ENCODE results near the gene AXDND1.

The AXDND1 gene

DNA sequence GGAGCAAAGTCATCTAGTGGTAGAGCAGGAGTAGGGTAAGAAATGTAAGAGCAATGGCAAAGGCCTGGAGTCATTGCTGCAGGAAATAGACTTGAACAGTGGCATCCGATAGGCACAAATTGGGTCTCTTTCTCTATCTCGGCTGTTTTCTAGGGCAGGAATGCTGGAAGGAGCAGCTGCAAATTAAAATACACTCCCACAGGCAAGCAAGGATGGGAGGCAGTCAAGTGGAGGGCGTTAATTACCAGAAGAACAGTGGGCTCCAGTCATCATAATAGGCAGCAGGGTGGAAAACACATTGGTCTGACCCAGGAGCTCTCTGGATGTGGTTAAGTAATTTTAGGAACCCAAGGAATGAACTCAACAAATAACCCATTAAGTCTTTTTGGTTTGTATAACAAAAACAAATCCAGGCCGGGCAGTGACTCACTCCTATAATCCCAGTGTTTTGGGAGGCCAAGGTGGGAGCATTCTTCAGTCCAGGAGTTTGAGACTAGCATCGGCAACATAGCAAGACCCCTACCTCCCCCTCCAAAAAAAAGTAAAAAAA lies 218.1 kb downstream of the AXDND1 start:
- DNase-seq (ENCODE audit: low spot score) = no peak

GRCh38 chr1:179586107-179586823 lies 220.5 kb downstream of the AXDND1 start:
- DNase-seq (ENCODE audit: low spot score) = peak; percentile 36

DNA sequence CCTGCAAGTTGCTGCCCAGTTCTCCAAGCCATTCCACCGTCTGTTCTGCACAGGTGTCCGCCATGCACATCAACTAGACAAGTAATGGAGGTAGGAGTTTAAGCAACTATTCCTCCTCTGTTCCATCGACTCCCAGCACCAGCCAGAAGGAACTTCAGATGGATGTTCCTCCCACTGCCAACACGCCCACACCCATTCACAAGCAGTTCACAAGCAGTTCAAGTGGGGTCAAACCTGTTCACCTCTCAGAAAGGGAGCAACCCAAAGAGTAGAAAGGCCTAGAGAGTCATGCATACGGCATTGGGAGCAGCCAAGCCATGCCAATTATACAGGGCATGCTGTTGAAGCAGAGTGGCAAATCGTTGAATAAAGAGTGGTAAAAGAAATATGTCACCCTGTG lies 221.6 kb downstream of the AXDND1 start:
- no peak for DNase-seq (ENCODE audit: low spot score)

- DNase-seq (ENCODE audit: low spot score) = no peak
Observed at GRCh38 chr1:179588425-179589024, 222.8 kb downstream of the AXDND1 start.

DNA sequence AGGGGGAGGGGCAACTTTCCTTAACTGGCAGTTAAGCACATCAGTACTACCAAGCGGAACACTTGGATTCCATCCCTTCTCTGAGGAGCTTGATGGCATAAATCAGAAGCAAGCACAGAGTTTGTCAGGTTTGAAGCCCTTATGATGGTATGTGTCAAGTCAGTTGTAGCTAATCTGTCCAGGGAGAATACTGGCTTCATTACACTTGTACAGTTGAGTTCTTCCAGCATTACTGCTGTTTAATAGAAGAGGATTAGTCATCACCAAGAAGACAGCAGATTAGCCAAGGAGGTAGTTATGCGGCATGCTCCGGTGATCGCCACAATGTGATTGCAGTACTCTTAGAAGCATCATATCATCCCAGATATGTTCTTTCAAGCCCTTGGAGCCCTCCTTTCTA lies 223.7 kb downstream of the AXDND1 start:
- DNase-seq (ENCODE audit: low spot score) = no peak

GRCh38 chr1:179590671-179591070 lies 224.9 kb downstream of the AXDND1 start:
- DNase-seq (ENCODE audit: low spot score) = no peak

DNA sequence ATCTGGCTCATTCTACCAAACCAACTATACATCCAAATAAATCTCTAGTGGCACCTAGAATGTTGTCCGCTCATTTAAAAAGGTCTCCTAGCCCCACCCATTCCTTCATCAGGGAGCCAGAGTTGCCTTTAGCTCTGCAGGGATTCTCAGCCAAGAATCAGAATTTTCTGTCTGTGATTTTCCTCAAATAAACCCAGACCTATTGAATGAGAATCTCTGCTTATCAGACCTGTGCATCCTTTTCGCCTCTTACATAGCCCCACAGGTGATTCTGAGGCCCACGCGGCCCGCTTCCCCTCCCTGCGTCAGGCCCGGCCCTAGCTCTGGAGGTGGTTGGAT lies 225.5 kb downstream of the AXDND1 start:
- no peak for DNase-seq (ENCODE audit: low spot score)

GRCh38 chr1:179591592-179592580 lies 226.1 kb downstream of the AXDND1 start, which contains the start of gene TDRD5:
TDRD5 (plus strand) TSS chr1:179591832; CDS start chr1:179592616, 784 bp downstream.
- DNase-seq (ENCODE audit: low spot score) = peak; percentile 65

DNA sequence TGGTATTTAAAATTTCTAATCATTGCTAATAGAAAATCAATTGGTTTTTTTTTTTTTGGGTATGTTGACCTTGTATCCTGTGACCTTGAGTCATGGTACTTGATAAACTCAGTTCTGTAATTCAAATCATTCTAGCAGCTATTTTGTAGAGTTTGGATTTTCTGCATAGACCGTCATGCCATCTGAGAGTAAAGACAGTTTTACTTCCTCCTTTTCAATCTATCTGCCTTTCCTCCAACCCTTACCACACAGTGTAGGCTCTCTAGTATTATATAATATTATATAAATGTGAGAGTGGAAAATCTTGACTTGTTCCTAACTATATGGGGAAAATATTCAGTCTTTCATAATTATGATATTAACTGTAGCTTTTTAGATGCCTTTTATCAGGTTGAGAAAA lies 232.9 kb downstream of the AXDND1 start:
- no peak for DNase-seq (ENCODE audit: low spot score)

DNA sequence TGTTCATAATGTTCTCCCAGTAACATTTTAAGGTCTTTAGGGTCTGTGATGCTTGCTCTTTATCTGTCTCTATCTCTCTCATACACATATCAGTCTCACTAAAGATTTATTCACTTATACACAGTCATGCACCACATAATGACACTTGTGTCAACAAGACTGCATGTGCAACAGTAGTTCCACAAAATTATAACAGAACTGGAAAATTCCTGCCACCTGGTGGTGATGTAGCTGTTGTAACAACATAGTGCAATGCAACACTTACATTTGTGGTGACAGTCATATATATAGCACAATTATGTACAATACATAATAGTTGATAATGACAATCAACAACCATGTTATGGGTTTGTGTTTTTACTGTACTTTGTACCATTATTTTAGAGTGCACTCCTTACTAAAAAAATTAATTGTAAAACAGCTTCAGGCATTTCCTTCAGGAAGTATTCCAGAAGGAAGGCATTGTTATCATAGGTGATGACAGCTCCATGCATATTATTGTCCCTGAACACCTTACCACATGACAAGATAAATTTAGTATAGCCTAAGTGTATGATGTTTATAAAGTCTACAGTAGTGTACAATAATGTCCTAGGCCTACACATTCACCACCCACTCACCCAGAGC lies 234.0 kb downstream of the AXDND1 start:
- no peak for DNase-seq (ENCODE audit: low spot score)

- DNase-seq (ENCODE audit: low spot score) = no peak
Observed at GRCh38 chr1:179601093-179601492, 235.3 kb downstream of the AXDND1 start.
